Measurements from ENCODE around the gene SMYD5.

DNA sequence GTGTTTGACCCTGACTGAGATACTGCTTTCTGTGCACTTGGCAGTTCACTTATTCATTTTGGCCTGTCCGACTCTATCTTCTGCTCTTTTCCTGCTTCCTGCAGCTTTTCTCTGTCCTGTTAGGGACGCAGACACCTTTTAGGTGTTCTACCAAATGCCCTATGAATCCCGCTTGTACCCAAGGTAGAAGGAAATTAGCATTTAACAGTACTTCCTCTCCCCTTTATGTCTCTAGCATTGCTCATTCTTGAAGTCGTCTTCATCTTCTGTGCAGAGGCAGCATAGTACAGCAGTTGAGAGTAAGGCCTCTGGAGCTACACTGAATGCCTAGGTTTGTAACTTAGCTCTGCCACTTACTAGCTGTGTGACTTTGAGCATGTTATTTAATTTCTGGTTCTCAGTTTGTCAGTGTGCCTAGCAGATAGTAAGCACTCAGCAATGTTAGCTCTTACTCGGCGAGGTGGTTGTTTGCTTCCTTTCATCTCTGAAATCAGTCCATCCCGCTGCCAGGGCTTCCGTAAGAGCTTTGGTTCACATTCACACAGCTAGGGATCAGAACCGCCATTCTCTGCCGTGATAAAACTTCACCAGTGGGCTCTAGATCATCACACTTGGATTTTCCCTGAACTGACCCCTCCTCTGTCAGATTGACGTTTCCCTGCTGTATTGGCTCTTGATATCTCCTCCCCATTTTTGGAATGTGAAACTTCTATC, 21.4 kb downstream of the SMYD5 start:
- TF ChIP-seq EZH2 (IDR thresholded peaks at IDR 0.05; ENCODE audit: low read depth): no peak
- TF ChIP-seq CTCF (conservative IDR thresholded peaks at IDR 0.05): no peak

All from PC-9 (cell line).